Upper lobe of right lung (tissue), 1 donor: ENCODE measurements around the gene NLRP12. TPM values are rescaled to one million over a fixed set of nuclear protein-coding genes. Genes with fewer than 3 reads are reported as not detected.
A peak's percentile ranks its signal among the peaks of the same experiment; 100 is the strongest.
"Not testable (repeated sequence)": the region's sequence is repeated elsewhere in the genome, so short reads cannot be mapped to it uniquely, and the experiment has no call there.

ENCODE experiments used
- ATAC-seq: fragments of 200-7000 bp; cut with Tn5 transposase; one replicate; pipeline ENCODE4 v1.9.1; 2020; ENCODE audit warnings: mild to moderate bottlenecking, moderate library complexity
- DNase-seq: peaks from one replicate; pipeline ENCODE4 v3.0.0-alpha.2; 2020
- H3K27ac ChIP-seq: fragments of 200-600 bp; one replicate; pipeline ENCODE4 v1.8.0; 2022
- H3K27me3 ChIP-seq: fragments of 200-600 bp; one replicate; pipeline ENCODE4 v1.8.0; 2022; ENCODE audit warnings: mild to moderate bottlenecking
- H3K36me3 ChIP-seq: fragments of 200-600 bp; one replicate; pipeline ENCODE4 v1.8.0; 2022
- H3K4me1 ChIP-seq: fragments of 200-600 bp; one replicate; pipeline ENCODE4 v1.8.0; 2022
- H3K4me3 ChIP-seq: fragments of 200-600 bp; one replicate; pipeline ENCODE4 v1.8.0; 2022; ENCODE audit warnings: mild to moderate bottlenecking
- H3K9me3 ChIP-seq: fragments of 200-600 bp; one replicate; pipeline ENCODE4 v1.8.0; 2022
- CTCF ChIP-seq: fragments of 200-600 bp; IDR thresholded peaks from one replicate; pipeline ENCODE4 v1.8.0; 2022; ENCODE audit warnings: antibody characterized with exemption
- intact Hi-C: fragments of 100-400 bp; cut with DNase I; formaldehyde crosslinking; loops from one replicate; pipeline ENCODE4 v1.11.0; 2022
- microRNA-seq: library from miRNA; unstranded; fragments of <30 nt; microRNA quantifications from one replicate; pipeline ENCODE4 v1.2.0, GENCODE V29; 2020; ENCODE audit warnings: borderline microRNAs expressed
- total RNA-seq: library from RNA; stranded (reverse); fragmentation: NEBNext Ultra II Directional; extraction: Animal tissue kit (Norgen Biotek cat#: 25700); gene quantifications from one replicate; pipeline ENCODE4 v1.2.1, GENCODE V29; 2021
- donor health status: DM: no; HTN: yes; CAD: no; lungs with severe emphysema.

NLRP12 gene
- total RNA-seq, 1 donor from 2014 or later: 4.0 TPM

- no peak overlapping the region for H3K4me3 ChIP-seq
- no peaks in the 10 kb centered on the region for H3K36me3 ChIP-seq
- no peak for TF ChIP-seq CTCF
- H3K9me3 ChIP-seq: no peaks in the 10 kb centered on the region
- H3K27me3 ChIP-seq: no peaks in the 10 kb centered on the region
- no peak for DNase-seq
- no peak for ATAC-seq
- intact Hi-C loops: no loop called here
- no peaks in the 10 kb centered on the region for H3K4me1 ChIP-seq
- no peak overlapping the region for H3K27ac ChIP-seq
These were observed 53.0 kb downstream of the NLRP12 start for GRCh38 chr19:53771144-53771543.

DNA sequence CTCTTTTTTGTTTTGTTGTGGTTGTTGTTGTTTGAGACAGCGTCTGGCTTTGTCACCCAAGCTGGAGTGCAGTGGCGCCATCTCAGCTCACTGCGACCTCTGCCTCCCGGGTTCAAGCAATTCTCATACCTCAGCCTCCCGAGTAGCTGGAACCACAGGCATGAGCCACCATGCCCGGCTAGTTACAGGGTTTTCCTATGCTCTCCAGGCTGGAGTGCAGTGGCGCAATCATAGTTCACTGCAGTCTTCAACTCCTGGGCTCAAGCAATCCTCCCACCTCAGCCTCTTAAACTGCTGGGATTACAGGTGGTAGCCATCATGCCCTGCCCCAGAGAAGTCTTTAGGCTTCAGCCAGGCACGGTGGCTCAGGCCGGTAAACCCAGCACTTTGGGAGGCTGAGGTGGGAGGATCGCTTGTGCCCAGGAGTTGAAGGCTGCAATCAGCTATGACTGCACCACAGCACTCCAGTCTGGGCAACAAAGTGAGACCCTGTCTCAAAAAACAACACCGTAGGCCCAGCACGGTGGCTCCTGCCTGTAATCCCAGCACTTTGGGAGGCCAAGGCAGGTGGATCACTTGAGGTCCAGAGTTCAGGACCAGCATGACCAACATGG, 54.3 kb downstream of the NLRP12 start:
- H3K27ac ChIP-seq: peak overlapping the region; percentile 55
- not testable (repeated sequence) for DNase-seq

DNA sequence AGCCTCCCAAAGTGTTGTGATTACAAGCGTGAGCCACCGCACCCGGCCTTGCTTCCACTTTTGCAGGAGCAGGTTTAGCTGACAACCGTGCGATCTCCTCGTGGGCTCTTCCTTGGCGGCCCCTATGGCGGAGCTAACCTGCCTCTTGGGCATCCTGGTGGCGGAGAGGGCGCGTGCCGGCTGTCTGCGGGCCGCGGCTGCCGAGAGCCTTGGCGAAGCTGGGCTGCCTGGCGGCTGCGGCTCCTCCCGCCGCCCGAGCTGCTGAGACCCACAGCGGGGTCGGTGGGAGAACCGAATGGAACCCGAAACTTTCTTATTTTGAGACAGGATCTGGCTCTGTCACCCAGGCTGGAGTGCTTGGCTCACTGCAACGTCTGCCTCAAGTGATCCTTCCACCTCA, 55.7 kb downstream of the NLRP12 start:
- DNase-seq: peak; percentile 46
- intact Hi-C loops: no loop called here

More for the DNA sequence above, 54.3 kb downstream of the NLRP12 start:
- H3K27me3 ChIP-seq, H3K4me3 ChIP-seq, H3K9me3 ChIP-seq, H3K36me3 ChIP-seq, H3K4me1 ChIP-seq, ATAC-seq, intact Hi-C loops: not testable (repeated sequence)

GRCh38 chr19:53758991-53759390, 65.1 kb downstream of the NLRP12 start:
- H3K4me3 ChIP-seq, ATAC-seq, H3K36me3 ChIP-seq, H3K27ac ChIP-seq, DNase-seq, H3K27me3 ChIP-seq, H3K9me3 ChIP-seq, H3K4me1 ChIP-seq, intact Hi-C loops: not testable (repeated sequence)

More for the DNA sequence above, 55.7 kb downstream of the NLRP12 start:
- H3K27me3 ChIP-seq: no peaks in the 10 kb centered on the region
- H3K9me3 ChIP-seq: no peaks in the 10 kb centered on the region
- H3K4me1 ChIP-seq: no peaks in the 10 kb centered on the region
- no peaks in the 10 kb centered on the region for H3K36me3 ChIP-seq
- no peak for TF ChIP-seq CTCF
- ATAC-seq: no peak
- no peak overlapping the region for H3K4me3 ChIP-seq
- H3K27ac ChIP-seq: peak overlapping the region; percentile 68

Small RNA genes lying within 50 kb of the gene (microRNA-seq; reads per million reads assigned to microRNA genes)
- not detected for gene MIR1283-2
- not detected for gene MIR371A
- gene MIR372: not detected
- not detected for gene MIR373
- gene MIR516A1: not detected
- not detected for gene MIR516A2
- gene MIR519A1: 12.7 reads per million, percentile 41 among the genes with 10 or more reads in this experiment
- not detected for gene MIR521-1
- 28.1 reads per million, percentile 49 among the genes with 10 or more reads in this experiment for gene MIR522
- not detected for gene MIR527

Other genes with a start within 250 kb of the NLRP12 start
- gene DPRX, start 192.3 kb downstream of the NLRP12 start, total RNA-seq: not detected
- gene MYADM, start 43.6 kb upstream of the NLRP12 start, total RNA-seq: 131 TPM
- not detected for gene PRKCG, start 57.9 kb upstream of the NLRP12 start, total RNA-seq
- not detected for gene CACNG7, start 85.0 kb upstream of the NLRP12 start, total RNA-seq
- gene CACNG8, start 138.6 kb upstream of the NLRP12 start, total RNA-seq: 0.12 TPM
- not detected for gene CACNG6, start 167.3 kb upstream of the NLRP12 start, total RNA-seq
- gene VSTM1, start 239.6 kb upstream of the NLRP12 start, total RNA-seq: 1.1 TPM